PC-3 (cell line): ENCODE data around the gene GHDC. TPM values are rescaled to one million over a fixed set of nuclear protein-coding genes. Genes with fewer than 3 reads are reported as not detected.
"Not testable (repeated sequence)": the region's sequence is repeated elsewhere in the genome, so short reads cannot be mapped to it uniquely, and the experiment has no call there.

Experiments used
- ATAC-seq: fragments of 200-7000 bp; cut with Tn5 transposase; 2 replicates; pipeline ENCODE4 v1.9.1; 2020; ENCODE audit warnings: mild to moderate bottlenecking, moderate library complexity
- BruUV-seq: library from RNA; stranded (reverse); fragments of 400-500 nt; replicated peaks from 2 replicates; lab custom pipeline; 2021; lab: Mats Ljungman, UMichigan
- CTCF ChIA-PET: fragments of 300-600 bp; sonication (Branson Sonifier 250); formaldehyde crosslinking; loops from one replicate; lab custom pipeline; 2022; ENCODE audit warnings: antibody characterized with exemption; lab: Charles Lee
- POLR2A ChIA-PET: fragments of 300-600 bp; sonication (Branson Sonifier 250); formaldehyde crosslinking; loops from one replicate; lab custom pipeline; 2022; ENCODE audit warnings: antibody characterized with exemption; ENCODE audit not compliant: unreplicated experiment; lab: Charles Lee
- DNase-seq: peaks from one replicate; pipeline ENCODE4 v3.0.0-alpha.2; 2015
- H2AFZ ChIP-seq: fragments of 300-600 bp; sonication (generic); 2 replicates; pipeline ENCODE4 v1.6.0; 2016; ENCODE audit warnings: antibody characterized with exemption, low read length
- H3F3A ChIP-seq: fragments of 300-600 bp; sonication (generic); one replicate; pipeline ENCODE4 v1.6.0; 2017; ENCODE audit warnings: antibody characterized with exemption, low read length, control low read depth, mild to moderate bottlenecking; ENCODE audit not compliant: unreplicated experiment
- H3K27ac ChIP-seq: fragments of 300-600 bp; sonication (generic); 2 replicates; pipeline ENCODE4 v1.5.1; 2016; ENCODE audit warnings: mild to moderate bottlenecking, low read length
- H3K27me3 ChIP-seq: fragments of 300-600 bp; sonication (generic); 2 replicates; pipeline ENCODE4 v1.6.1; 2016; ENCODE audit warnings: low read length, mixed read lengths
- H3K36me3 ChIP-seq: fragments of 300-600 bp; sonication (generic); 2 replicates; pipeline ENCODE4 v1.6.1; 2016; ENCODE audit warnings: low read depth, mixed run types, low read length, mixed read lengths
- H3K4me1 ChIP-seq: fragments of 300-600 bp; sonication (generic); 2 replicates; pipeline ENCODE4 v1.5.1; 2016; ENCODE audit warnings: low read length; ENCODE audit not compliant: insufficient read depth
- H3K4me2 ChIP-seq: fragments of 300-600 bp; sonication (generic); 2 replicates; pipeline ENCODE4 v1.6.0; 2016; ENCODE audit warnings: low read length
- H3K4me3 ChIP-seq: fragments of 300-600 bp; sonication (generic); 2 replicates; pipeline ENCODE4 v1.5.1; 2016; ENCODE audit warnings: mild to moderate bottlenecking, low read length, mixed read lengths
- H3K79me2 ChIP-seq: fragments of 300-600 bp; sonication (generic); 2 replicates; pipeline ENCODE4 v1.6.1; 2017; ENCODE audit warnings: low read length, mixed read lengths
- H3K9ac ChIP-seq: fragments of 300-600 bp; sonication (generic); 2 replicates; pipeline ENCODE4 v1.6.0; 2016; ENCODE audit warnings: mild to moderate bottlenecking, low read length
- H3K9me2 ChIP-seq: fragments of 300-600 bp; sonication (generic); replicated peaks from 2 replicates; pipeline ENCODE4 v1.6.1; 2016; ENCODE audit warnings: mixed run types, low read length, mixed read lengths
- H3K9me3 ChIP-seq: fragments of 300-600 bp; sonication (generic); 2 replicates; pipeline ENCODE4 v1.6.1; 2016; ENCODE audit warnings: low read length, mixed read lengths
- H4K20me1 ChIP-seq: fragments of 300-600 bp; sonication (generic); 2 replicates; pipeline ENCODE4 v1.6.1; 2016; ENCODE audit warnings: low read length, mixed read lengths
- CTCF ChIP-seq: fragments of 300-600 bp; sonication (generic); conservative IDR thresholded peaks from 2 replicates; pipeline ENCODE4 v1.5.1; 2017; ENCODE audit warnings: antibody characterized with exemption, low read depth, mild to moderate bottlenecking, low read length
- EZH2 ChIP-seq: fragments of 300-600 bp; sonication (generic); IDR thresholded peaks from one replicate; pipeline ENCODE4 v1.6.1; 2017; ENCODE audit warnings: antibody characterized with exemption, mild to moderate bottlenecking, low read length; ENCODE audit not compliant: unreplicated experiment
- EZH2phosphoT487 ChIP-seq: fragments of 300-600 bp; sonication (generic); IDR thresholded peaks from 2 replicates; pipeline ENCODE4 v1.6.1; 2018; ENCODE audit warnings: mild to moderate bottlenecking, antibody characterized with exemption, low read length, borderline replicate concordance
- intact Hi-C: fragments of 100-400 bp; cut with micrococcal nuclease; formaldehyde crosslinking; loops from 2 replicates; pipeline ENCODE4 v1.9.0; 2023
- total RNA-seq: library from RNA; depleted of rRNA; stranded (reverse); fragments of >200 nt; gene quantifications from 2 replicates; pipeline ENCODE4 v1.2.3, GENCODE V29; 2014

GHDC gene
- total RNA-seq, 1 experiment from 2014 or later, result not detected

GRCh38 chr17:42224651-42225050 is 30.4 kb upstream of the GHDC start:
- ChIA-PET POLR2A (no interaction called here), CTCF (no interaction called here)
- TF ChIP-seq EZH2 (no peak), EZH2phosphoT487 (no peak), CTCF (no peak)
- DNase-seq (no peak), ATAC-seq (no peak)
- no TSS peak for BruUV-seq
- no peak overlapping the region for H3K27ac ChIP-seq
- H2AFZ ChIP-seq, result no peak overlapping the region
- H4K20me1 ChIP-seq, result no peaks in the 10 kb centered on the region
- H3K9ac ChIP-seq, result no peak overlapping the region
- no peak overlapping the region for H3K4me3 ChIP-seq
- no peak overlapping the region for H3K4me2 ChIP-seq
- intact Hi-C loops, result no loop called here
- no peaks in the 10 kb centered on the region for H3K36me3 ChIP-seq
- H3K9me3 ChIP-seq, result no peaks in the 10 kb centered on the region
- no peaks in the 10 kb centered on the region for H3F3A ChIP-seq
- no peaks in the 10 kb centered on the region for H3K79me2 ChIP-seq
- no peaks in the 10 kb centered on the region for H3K27me3 ChIP-seq
- no peaks in the 10 kb centered on the region for H3K9me2 ChIP-seq
- no peaks in the 10 kb centered on the region for H3K4me1 ChIP-seq

- Histone ChIP-seq H2AFZ (no peak overlapping the region), H3K9me3 (no peaks in the 10 kb centered on the region), H3K36me3 (no peaks in the 10 kb centered on the region), H3K4me2 (no peak overlapping the region), H3K4me3 (no peak overlapping the region), H3K9ac (no peak overlapping the region), H3K9me2 (no peaks in the 10 kb centered on the region), H3K27ac (no peak overlapping the region), H4K20me1 (no peaks in the 10 kb centered on the region), H3K27me3 (no peaks in the 10 kb centered on the region), H3K79me2 (no peaks in the 10 kb centered on the region), H3K4me1 (no peaks in the 10 kb centered on the region), H3F3A (no peaks in the 10 kb centered on the region)
- ChIA-PET POLR2A (no interaction called here), CTCF (no interaction called here)
- ATAC-seq (no peak), DNase-seq (no peak)
- TF ChIP-seq EZH2phosphoT487 (no peak), EZH2 (no peak), CTCF (no peak)
- intact Hi-C loops, result no loop called here
- no TSS peak for BruUV-seq
Observed at GRCh38 chr17:42221886-42222745, 27.8 kb upstream of the GHDC start.

- BruUV-seq, H3K4me3 ChIP-seq, DNase-seq, CTCF ChIA-PET, H3K27ac ChIP-seq, H3K4me1 ChIP-seq, H3K9me2 ChIP-seq, intact Hi-C loops, H3K27me3 ChIP-seq, H3K4me2 ChIP-seq, H3K9ac ChIP-seq, H3K36me3 ChIP-seq, POLR2A ChIA-PET, H2AFZ ChIP-seq, H3K79me2 ChIP-seq, H3F3A ChIP-seq, H4K20me1 ChIP-seq, H3K9me3 ChIP-seq, ATAC-seq: not testable (repeated sequence)
Observed at GRCh38 chr17:42219280-42219679, 25.0 kb upstream of the GHDC start.
